Fibroblast of peridontal ligament (primary cell): ENCODE measurements around the gene ZNF653.
A peak's percentile ranks its signal among the peaks of the same experiment; 100 is the strongest.

ENCODE experiments used
- DNase-seq: peaks from one replicate; pipeline ENCODE4 v3.0.0-alpha.2; 2010; ENCODE audit errors: extremely low read depth

ZNF653 gene

DNA sequence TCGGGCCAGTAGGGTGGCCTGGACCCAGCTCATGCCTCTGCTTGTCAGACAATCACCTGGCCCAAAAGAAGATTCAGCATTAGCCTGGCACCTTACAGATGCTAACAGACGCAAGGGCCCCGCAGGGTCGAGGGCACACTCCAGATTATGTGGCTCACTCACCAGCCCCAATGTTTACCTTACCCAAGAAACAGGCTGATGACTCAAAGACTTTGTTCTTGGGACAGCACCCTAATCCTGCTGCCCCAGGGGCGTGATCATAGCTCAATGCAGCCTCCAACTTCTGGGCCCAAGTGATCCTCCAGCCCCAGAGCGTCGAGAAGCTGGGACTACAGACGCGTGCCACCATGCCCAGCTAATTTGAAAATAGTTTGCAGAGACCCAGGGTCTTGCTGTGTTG, 13.5 kb upstream of the ZNF653 start:
- DNase-seq, result no peak

DNA sequence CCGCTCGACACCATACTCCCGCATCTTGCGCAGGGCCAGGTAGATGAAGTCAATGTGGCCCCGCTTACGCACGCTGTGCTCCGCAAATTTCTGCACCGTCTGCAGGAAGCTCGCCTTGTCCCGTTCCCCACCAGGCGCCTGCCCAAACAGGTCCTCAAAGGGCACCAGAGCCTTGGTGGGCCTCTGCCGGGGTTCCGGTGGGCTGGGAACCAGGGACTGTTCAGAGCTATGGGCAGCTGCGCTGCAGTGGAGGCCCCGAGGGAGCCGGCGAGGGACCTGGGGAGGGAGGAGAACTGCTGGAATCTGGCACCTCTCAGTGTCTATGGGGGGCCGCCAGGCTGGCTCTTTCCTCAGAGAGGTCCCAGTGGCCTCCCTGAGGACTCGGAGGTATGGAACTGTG, 8.3 kb upstream of the ZNF653 start:
- DNase-seq, result no peak

DNA sequence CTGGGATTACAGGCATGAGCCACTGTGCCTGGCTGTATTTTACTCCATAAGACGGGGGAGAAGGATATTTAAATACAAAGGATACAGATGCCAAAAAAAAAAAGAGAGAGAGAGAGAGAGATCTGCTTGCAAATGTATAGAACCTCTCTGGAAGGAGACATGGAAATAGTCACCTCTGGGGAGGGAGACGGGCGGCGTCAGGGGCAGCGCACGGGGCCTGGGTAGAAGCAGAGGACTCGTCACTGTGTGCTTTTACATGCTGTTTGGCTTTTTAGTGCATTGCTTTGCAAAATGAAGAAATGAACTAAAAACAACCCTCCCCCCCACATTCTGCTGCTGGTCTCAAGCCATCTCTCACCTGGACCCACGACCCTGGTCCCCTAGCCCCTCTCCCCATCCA, 4.8 kb upstream of the ZNF653 start:
- DNase-seq, result no peak

DNA sequence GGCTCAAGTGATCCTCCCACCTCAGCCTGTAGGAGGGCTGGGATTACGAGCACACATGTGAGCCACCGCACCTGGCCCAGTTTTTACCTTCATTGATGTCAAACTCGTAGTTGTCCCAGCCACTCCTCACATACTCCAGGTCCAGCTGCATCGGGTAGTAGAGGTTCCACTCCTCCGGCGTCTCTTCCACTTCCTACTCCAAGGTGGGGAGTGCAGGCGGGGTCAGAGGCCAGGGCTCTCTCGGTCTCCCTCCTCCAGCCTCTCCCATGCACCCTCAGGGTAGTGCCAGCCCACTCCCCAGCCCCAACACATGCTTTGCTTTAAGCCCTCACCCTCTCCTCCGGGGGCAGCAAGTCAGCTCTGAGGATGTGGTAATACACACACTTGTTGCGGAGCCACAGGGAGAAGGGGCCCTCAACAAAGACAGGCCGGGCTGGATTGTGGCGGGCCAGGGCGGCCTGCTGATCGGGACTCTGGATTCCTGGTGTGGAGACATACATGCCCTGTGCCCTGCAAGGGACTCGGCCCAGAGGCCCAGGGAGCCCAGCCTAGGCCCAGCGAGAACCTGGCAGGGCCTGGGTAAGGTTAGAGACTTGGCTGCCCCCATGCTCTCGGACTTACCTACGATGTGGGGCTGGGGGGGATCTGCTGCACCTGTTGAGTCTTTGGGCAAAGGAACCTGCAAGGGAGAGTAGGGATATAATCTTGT, 1.9 kb upstream of the ZNF653 start:
- DNase-seq, result no peak

DNA sequence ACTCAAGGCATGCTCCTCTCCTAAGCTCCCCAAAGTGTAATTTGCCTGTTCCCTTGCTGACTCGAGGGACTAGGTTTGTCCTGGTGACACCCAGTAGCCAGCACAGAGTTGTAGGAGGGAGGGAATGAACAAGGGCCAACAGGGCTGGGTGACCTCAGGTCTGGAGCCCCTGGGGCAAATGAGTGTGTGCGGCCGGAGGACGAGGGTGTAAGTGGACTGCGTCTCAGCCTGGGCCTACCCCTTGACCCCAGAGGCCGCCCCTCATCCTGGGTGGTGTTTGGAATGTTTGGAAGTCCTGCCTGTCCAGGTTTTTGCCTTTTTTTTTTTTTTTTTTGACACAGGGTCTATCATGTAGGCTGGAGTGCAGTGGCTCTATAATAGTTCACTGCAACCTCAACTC, 1.3 kb upstream of the ZNF653 start:
- no peak for DNase-seq

DNA sequence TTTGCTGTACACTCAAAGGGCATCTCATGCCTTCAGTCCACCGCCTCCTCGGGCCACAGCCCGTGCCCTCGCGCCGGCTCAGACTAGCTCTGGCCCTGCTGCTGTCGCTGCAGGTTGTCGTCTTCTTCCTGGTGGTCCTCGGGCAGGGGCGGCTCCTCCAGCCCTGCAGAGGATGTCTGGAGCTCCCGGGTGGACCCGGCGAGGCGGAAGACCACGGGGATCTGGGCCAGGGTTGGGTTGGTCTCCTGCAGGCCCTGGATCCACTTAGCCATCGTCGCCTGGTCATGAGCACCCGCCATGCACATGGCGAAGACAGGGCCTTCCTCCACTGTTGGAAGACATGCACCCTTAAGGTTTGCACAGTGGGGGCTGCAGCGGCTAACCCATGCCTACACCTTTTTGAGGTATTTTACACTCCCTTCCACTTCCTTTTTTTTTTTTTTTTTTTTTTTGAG, 489 bp upstream of the ZNF653 start:
- DNase-seq, result no peak

DNA sequence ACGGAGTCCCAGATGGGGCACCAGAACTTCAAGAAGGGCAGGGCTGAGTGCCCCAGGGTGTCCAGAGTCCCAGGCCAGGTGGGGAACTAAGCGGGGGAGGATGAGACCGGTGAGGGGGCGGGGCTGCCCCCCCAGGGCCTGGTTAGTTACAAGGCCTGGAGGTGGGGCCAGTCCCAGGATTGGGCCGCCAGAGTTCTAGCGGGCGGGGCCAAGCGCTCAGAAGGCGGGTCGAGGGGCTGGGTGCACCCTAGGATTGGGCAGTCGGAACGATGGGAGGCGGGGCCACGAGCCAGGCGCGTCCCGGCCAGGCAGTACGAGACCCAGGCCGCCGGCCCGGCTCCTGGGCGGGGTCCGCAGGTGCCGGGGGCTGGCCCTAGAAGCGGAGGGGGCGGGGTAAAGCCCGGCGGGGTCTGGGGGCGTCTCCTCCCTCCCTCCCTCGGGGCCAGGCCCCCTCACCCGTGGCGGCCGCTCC, 571 bp downstream of the ZNF653 start:
- peak; percentile 88 for DNase-seq

DNA sequence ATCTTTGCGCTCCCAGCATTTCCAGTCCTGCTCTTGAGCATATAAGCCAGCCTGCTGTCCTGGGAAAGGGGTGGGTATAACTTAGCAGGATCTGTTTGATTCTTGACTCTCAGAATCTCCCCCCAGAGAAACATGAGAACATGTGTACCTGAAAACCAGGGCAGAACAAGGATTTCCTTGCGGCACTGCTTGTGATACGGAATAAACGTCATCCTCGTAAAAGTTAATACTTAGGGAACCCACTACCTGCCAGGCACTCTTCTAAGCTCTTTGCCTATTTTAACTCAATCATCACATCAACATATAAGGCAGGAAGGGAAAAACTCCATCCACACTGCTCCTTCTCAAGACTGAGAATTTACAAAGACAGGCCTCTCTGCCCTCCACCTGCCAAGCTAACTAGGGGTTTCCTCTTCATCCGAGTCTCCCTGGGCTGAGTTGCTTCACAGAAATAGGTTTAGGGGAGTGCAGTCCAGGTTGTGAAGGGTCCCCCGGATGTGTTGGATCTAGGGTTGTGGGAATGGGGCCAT, 1.1 kb downstream of the ZNF653 start:
- DNase-seq, result peak; percentile 2

DNA sequence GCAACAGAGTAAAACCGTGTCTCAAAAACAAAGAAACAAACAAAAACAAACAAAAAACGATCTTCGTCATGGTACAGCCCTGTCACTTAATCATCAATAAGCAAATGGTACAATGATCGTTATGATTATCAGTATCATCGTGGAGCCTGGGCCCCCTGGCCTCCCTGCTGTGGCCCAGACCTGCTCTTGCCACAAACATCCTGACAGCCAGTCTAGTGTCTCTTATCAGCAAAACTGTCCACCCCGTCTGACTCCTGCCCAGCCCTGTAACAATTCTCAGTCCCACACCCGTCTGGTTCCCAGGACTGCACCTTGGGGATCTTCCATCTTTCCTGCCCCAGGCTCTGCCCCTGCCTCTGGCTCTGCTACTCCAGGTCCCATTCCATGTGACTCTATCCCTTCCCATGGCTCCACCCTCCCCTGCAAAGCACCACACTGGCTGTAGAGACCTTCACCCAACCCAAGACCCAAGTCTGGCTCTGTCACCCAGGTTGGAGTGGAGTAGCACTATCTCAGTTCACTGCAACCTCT, 5.7 kb downstream of the ZNF653 start:
- no peak for DNase-seq

DNA sequence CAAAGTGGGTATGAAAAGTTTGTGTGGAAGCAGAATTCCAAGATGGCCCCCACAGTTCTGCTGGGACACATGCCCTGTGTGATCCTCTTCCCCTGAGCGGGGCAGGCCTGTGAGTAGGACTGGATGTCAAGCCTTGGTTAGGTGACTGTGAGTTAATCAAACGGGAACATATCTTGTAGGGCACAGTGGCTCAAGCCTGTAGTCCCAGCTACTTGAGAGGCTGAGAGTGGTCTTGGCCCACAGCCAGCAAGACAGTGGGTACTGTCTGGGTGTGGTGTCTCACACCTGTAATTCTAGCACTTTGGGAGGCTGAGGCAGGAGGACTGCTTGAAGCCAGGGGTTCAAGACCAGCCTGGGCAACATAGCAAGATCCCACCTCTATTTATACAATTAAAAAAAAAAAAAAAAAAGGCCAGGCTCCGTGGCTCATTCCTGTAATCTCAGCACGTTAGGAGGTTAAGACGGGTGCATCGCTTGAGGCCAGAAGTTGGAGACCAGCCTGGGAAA, 6.4 kb downstream of the ZNF653 start:
- DNase-seq, result no peak

DNA sequence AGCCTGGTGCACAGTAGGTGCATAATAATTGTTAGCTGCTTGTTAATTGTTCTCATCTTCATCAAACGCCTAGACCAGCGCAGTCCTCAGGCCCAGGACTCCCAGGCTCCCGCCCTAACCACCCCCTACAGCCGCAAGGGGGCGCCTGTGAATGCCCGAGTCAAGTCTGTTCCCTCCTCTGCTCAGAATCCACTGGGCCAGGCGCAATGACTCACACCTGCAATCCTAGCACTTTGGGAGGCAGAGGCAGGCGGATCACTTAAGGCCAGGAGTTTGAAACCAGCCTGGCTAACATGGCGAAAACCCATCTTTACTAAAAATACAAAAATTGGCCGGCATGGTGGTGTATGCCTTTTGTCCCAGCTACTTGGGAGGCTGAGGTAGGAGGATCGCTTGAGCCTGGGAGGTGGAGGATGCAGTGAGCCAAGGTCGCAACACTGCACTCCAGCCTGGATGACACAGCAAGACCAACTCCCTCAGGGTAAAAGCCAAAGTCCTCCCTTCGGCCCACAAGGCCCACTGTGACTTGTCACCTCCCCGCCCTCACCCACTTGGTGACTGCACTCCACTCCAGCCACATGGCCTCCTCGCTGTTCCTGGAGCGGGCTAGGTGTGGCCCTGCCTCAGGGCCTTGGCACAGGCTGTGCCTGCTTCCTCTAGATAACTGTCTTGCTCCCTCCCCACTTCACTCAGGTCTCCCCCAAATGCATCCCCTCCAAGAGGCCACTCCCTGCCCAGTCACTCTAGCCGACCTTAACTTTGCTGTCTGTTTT, 9.1 kb downstream of the ZNF653 start:
- DNase-seq, result peak; percentile 76

DNA sequence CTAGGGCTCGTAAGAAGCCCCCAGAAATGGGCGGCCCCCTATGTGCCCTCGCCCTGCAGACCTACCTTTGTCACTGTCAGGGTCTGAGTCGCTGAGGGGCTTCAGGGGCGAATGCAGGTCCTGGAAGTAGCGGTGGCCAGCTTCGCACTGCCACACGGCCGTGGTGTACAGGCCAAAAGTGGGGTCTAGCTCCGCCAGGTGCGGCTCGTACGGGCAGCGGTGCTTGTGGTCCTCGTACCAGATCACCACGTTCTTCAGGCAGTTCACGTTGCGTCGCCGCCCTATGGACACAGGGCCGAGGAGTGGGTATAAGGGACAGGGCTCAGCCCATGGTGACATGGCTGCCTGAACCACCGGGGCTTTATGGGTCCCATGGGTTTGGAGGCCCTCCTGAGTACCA, 9.8 kb downstream of the ZNF653 start:
- DNase-seq, result no peak

DNA sequence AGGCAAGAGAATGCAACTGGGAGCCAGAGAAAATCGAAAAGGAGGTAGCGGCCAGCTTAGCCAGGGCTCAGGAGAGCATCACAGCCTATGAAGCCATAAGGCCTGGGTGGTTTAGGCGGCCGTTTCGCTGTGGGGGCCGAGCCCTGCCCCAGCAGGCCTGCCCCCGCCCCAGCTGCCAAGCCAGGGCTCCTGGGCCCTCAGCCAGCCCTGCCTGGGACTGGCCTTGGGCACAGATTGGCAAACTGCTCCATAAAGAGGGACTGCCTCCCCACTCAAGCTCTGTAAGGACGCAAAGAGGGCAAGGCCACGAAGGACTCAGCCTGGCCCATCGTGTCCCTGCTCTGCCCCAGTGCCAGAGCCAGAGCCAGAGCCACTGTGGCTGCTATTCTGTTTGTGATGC, 10.2 kb downstream of the ZNF653 start:
- DNase-seq, result no peak

DNA sequence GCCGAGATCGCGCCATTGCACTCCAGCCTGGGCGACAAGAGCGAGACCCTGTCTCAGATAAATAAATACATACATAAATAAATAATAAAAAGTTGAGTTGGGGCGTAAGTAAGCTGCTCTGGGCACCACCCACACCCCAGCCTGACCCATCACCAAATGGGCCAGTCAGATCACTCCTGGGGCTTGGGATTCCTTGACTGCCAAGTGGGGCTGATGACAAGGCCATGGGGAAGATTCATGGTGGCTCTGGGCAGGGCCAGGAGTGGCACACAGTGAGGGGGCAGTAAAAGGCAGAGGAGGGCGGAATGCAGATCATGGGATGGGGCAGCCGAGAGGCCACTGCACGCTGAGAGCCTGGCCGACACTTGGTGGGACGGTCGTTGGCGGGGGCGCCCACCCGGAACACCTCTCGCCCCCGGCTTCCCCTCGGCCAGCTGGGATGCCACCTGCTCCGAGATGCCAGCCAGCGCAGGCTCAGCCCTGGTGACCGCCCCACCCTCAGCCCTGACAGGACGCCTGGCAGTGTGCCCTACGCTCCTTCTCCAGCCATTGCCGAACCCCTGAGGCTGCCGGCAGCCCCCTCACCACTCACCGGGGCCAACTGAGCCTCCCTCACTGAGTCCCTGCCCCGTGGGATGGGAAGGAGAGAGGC, 10.9 kb downstream of the ZNF653 start:
- DNase-seq, result no peak

DNA sequence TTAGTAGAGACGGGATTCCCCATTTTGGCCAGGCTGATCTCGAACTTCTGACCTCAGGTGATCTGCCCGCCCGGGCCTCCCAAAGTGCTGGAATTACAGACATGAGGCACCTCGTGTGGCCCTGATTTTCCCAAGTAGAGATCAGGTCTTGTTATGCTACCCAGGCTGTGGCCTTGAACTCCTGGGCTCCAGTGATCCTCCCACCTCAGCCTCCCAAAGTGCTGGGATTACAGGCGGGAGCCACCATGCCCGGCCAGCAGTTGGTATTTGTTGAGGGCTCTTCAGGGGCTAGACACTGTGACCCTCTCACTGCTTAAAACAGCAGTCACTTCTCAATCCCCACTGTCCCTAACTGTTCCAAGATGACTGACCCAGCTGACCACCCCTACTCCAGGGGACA, 16.3 kb downstream of the ZNF653 start:
- DNase-seq, result no peak

DNA sequence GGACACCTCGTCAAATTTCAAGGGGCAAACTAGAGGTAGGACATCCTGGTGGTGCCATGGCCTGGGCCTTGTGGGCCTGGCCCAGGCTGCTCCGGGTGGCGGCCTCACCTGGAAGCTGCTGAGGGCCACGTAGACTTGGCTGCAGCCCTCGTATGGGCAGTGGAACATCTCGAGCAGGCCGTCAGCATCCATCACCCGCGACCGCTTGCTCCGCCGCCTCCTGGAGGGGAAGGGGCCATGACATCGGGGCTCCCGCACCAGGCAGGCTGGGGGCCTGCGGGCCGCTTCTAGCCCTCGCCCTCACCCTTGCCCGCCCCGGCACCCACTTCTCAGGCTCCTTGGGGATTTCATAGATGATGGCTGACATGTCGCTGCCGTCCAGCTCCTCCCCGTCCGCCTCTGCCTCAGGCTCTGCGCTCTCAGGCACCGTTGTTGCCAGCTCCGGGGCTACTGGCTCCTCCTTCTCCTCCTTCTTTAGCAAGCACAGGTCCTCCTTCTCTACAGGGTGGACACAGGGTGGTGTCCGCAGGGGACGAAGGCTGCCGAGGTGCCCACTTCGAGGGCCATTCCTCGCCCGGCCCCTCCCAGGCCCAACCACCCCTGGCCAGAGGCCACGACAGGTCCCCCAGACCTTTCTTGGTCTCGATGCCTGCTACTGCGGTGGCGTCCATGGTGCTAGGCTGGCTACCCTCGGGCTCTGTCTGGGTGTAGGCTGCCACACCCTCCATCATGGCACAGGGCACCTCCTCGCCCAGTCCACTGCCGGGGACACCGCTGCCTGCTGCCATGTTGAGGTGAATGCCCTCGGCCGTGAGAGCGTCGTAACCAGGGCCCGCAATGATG, 18.8 kb downstream of the ZNF653 start:
- no peak for DNase-seq

DNA sequence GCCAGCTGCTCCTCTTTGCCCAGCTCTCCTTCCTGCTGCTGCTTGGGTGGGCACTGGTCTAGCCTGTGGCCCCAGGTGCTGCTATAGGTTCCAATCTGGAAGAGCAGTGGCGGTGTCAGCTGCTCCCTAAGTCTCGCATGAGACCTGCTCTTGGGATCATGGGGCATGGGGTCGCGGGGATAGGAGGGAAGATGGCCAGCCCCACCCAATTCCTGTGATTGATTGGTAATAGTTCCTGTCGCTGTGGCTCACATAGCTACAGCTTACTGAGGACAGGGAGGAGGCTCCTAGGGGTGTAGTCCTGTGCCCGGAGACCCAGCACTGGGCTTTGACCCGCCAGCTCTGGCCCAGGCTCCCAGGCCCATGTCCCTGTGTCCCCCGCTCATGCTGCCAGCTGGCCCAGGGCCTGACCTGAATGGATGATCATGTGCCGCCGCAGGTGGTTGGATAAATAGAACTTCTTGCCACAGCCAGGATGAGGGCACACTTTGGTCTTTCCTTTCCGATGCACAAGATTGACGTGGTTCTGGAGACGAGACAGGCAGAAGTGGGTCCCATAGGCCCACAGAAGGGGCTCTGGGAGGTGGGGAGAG, 20.3 kb downstream of the ZNF653 start:
- no peak for DNase-seq

DNA sequence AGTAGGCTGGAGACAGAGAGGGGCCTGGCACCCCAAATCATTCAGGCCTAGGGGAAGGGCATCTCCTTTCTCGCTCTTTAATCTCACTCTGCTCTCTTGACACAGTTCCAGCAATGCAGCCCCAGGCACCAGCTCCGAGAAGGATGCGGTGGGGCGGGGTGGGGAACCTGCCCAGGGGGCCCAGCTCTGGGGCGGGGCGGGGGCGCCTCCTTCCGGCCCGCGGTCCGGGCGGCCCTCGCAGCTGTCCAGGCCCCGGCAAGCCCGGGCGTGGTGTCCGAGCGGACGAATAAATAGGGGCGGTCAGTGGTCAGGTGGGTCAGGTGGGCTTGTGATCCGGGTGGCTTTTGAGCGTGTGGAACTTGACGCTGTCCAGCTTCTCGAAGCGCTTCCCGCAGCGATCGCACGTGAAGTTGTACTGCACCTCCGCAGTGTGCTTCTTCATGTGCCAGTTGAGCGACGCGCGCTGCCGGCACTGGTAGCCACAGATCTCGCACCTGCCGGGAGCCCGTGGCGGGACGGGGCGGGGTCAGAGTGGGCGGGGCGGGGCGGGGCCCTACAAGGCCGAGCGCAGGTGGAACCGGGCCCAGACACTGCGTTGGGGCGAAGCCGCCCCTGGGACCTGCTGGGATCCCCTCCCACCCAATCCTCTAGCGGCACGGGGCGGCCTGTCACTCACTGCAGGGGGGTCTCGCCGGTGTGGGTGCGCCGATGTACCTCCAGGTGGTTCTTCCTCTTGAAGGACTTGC, 22.1 kb downstream of the ZNF653 start:
- no peak for DNase-seq

DNA sequence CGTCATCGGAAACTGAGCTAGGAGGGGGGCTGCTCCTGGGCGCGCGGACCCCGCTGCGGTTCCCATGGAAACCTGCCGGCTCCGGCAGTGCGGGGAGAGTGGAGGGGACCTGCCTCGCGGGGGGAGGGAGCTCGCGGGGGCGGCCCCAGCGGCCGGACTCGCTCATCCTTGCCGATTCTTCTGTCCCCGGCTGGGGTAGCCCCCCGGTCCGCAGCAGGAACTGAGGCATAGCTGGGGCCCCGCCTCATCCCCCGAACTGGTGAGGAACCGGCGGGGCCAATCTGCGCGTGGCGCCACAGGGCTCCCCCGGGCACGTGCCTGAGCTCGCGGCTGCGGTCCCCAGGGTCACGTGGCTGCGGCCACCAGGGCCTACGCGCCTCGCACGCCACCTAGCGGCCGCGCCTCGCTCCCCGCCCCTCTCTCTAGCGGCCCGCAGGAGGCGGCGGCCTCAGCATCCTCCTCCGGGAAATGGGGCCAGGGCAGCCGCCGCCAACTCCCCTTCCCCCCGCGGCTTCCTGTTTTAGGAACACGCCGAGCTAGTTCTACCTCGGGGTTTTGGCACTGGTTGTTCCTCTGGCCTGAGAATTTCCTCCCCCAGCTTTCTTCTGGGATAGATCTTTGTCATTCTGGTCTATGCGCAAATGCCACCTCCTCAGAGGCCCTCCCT, 23.1 kb downstream of the ZNF653 start:
- DNase-seq, result peak; percentile 56
